Cerebellar cortex (tissue), 1 donor: ENCODE measurements around the gene KRT1.

Experiments
- DNase-seq: peaks from one replicate; pipeline ENCODE4 v3.0.0-alpha.2; 2015; ENCODE audit warnings: low spot score

KRT1 gene

DNA sequence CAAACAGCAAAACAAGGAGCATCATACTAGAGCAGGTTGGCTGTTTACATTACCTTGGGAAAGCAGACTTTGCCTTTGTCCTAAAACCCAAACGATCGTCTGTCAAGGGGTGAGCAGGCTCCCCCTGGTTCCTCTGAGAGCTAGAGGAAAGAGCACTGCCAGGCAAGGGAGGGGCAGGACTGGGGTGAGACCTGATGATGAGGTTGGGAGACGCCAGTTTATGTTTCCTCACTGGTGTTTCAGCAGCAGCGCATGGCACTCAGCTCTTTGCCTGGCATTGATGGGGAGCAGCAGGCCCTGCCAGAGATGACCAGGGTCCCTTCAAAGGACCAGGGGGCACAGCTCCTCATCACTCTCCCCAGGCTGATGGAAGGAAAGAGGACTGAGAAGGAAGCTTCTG is 20.3 kb downstream of the KRT1 start:
- DNase-seq = no peak

GRCh38 chr12:52659395-52659794 is 20.8 kb downstream of the KRT1 start:
- no peak for DNase-seq

DNA sequence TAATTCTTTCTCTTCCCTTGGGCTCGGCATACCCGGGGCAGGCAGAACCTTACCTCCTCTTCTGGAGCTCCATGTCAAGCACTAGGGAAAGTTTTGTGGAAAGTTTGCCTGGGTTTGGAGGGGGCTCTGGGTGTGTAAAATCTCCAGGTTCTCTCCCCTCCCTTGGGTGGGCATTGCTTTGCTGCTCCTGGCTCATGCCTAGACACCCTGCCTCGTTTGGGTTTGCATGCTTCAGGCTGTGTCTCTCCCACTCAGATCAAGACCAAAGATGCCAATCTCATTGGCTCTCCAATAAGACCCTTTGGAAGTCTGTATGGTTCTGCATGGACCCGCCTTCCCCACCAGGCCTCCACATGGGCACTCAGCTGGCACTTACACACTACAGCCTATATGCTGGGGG is 22.0 kb downstream of the KRT1 start:
- no peak for DNase-seq

- DNase-seq = no peak
Observed at GRCh38 chr12:52657250-52657902, 22.8 kb downstream of the KRT1 start.

DNA sequence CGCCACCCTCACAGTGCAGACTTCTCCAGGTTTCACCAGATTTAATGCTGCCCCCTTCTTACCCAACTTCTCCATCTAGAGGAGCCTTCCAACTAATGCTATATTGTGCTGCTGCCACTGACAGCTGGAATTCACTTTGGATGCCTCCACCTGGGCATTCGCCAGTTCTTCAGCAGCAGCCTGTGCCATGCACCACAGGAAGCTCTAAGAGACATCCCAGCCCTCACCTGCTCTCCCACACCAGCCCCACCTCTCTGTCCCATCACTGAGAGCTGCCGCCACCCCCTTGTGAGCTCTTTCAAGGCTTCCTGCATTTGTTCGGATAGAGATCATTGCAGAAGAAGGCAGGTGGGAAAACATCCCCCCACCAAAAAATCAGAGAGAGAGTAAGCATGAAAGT is 23.6 kb downstream of the KRT1 start:
- no peak for DNase-seq

- DNase-seq = no peak
Observed at GRCh38 chr12:52655720-52656124, 24.5 kb downstream of the KRT1 start.

DNA sequence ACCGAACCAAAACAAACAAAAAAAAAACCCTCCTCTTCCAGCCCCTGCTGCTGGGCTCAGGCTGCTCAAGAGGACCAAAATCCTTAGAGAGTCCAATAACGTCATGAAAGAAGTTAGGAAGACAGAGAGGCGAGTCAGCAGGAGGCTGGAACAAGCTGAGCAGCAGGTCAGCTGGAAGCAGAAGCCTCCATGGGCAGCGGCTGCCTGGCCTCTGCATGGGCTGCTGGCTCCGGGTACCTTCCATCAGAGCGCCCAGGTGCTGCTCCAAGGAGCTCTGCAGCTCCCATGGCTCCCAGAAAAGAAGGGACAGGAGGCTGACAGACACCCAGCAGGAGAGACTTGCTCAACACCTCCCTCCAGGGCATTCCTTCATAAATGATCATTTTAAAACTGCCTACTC is 25.0 kb downstream of the KRT1 start:
- no peak for DNase-seq

DNA sequence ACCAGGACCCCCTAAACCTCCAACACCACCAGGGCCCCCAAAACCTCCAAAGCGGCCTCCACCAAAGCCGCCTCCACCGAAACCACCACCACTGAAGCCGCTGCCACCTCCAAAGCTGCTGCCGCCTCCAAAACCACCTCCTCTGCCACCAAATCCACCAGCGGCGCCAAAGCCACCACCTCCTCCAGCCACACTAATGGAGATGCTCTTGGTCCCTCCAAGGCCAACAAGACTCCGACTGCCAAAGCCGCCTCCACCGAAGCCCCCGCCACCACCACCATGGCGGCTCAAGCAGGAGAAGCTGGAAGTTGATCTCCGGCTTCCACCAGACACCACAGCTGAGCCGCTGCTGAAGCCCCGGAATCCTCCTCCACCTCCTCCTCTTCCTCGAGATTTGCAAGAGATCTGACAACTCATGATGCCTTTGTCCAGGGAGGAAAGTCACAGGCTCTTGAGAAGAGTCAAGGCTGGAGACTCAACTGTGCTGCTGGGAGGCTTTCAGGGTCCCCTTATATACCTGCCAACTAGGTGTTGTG is 28.4 kb downstream of the KRT1 start, which contains the start of gene KRT2:
KRT2 (minus strand) TSS at position 486 of the 536 bp plus-strand sequence; CDS start at position 417, 69 bp downstream.
- DNase-seq = no peak

DNA sequence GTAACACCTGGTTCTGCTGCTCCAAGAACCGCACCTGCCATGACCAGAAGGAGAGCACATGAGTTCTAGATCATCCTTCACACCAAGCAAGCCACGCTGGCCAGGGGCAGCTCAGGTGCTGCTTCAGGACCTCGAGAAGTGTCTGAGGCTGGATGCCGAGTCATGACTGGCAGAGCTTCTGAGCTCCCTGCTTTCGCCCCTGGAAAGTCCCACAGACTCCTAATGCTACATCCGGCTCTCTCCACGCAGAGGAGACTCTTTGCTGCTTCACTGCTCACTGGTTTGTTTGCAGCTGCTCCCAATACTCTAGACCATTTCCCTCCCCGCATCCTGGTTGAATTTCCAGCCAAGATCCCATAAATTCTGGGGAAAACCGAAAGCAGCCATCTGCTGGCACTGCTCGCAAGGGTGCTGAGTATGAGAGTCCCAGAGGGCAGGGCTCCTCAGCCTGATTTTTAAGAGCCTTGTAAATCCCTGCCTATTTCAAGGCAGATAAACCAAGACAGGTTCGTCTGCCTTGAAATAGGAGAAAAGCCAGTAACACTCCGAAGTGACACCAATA is 29.6 kb downstream of the KRT1 start:
- DNase-seq = no peak

GRCh38 chr12:52649066-52649465 is 31.1 kb downstream of the KRT1 start:
- no peak for DNase-seq

DNA sequence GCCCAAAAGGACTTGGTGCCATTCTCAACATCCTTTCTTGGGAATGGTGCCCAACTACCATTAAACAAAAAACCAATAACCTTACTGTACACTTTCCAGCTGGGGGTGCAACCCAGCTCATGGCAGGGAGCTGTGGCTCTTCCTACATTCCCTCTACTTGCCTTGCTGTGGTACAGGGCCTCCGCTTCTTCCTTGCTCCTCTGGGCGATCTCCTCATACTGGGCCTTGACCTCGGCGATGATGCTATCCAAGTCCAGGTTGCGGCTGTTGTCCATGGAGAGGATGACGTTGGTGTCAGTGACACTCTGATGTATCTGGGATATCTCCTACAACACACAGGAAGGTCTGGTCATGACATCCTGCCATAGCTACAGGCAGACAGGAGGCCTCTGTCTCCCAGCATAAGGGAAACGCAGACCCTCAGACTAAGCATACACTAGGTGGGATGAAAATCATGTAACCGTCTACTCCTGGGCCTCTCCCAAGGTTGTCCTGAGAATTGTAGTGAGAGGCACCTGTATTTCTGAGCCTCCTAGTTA is 32.1 kb downstream of the KRT1 start:
- no peak for DNase-seq

GRCh38 chr12:52647601-52648000 is 32.6 kb downstream of the KRT1 start:
- DNase-seq = no peak

DNA sequence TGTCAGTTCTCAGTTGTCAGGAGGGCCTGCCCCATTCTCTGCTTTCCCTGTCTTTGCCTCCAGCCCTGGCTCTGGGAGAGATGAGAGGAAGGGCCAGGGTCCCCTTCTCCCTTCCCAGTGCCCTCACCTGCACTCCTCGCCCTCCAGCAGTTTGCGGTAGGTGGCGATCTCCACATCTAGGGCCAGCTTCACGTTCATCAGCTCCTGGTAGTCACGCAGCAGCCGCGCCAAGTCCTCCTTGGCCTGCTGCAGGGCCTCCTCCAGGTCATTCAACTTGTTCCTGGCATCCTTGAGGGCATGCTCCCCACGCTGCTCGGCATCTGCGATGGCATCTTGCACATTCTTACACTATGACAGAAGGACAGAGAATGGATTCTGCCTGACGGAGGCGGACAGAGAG is 33.6 kb downstream of the KRT1 start:
- no peak for DNase-seq

DNA sequence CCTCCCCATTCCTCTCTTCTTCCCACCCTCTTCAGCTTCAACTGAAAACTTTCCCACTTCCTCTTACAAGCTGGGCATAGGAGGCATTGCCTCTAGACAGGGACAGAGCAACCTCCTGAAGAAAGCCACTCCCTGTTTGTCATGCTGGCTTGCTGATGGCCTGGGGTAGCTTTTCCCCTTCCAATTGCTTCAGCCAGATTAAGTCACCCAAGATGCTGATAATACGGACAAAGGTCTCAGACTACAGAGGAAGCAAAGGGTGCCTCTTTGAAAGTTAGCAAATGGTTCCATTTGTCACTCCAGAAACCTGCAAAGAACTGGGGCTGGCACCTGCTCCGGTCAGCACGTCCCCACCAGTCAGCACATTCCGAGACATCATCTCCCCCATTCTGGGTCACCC is 34.2 kb downstream of the KRT1 start:
- DNase-seq = no peak

DNA sequence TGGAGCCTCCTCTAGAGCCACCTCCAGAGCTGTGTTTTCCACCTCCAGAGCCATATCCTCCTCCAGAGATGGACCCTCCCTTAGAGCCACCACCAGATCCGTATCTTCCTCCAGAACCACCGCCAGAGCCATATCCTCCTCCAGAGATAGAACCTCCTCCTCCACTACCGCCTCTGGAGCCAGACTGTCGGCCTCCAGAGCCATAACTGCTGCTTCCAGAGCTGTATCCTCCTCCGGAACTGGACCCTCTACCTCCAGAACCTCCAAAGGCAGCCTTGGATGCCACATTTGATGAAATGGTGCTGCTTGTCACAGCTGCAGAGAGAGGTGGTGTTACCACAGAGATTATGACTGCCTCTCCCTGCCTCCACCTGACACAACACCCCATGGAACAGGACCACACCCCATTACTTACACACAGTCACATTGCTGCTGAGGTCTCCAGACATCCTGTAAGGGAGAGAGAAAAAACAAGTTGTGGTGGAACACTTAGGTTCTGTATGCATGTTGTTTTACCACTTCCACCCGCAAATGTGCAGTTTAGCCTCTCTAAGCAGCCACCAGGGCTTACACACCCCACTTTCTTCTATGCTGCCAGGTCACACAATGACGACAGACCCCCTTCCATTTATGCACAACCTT is 35.0 kb downstream of the KRT1 start:
- no peak for DNase-seq

DNA sequence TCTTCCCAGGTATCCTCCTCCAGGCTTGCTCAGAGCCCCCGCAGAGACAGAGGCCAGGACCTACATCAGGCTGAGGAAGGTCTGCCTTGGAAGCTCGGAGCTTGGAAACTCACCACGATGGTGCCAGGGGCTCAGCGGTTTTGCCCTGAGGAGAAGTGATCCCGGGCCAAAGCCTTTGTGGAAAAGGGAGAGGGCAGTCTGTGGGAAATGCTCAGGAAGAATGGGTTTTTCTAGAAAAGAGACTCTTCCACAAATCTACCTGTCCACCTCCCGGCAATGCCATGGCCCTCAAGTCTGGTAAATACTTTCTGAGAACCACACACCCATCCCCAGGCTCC is 36.2 kb downstream of the KRT1 start:
- DNase-seq = no peak

DNA sequence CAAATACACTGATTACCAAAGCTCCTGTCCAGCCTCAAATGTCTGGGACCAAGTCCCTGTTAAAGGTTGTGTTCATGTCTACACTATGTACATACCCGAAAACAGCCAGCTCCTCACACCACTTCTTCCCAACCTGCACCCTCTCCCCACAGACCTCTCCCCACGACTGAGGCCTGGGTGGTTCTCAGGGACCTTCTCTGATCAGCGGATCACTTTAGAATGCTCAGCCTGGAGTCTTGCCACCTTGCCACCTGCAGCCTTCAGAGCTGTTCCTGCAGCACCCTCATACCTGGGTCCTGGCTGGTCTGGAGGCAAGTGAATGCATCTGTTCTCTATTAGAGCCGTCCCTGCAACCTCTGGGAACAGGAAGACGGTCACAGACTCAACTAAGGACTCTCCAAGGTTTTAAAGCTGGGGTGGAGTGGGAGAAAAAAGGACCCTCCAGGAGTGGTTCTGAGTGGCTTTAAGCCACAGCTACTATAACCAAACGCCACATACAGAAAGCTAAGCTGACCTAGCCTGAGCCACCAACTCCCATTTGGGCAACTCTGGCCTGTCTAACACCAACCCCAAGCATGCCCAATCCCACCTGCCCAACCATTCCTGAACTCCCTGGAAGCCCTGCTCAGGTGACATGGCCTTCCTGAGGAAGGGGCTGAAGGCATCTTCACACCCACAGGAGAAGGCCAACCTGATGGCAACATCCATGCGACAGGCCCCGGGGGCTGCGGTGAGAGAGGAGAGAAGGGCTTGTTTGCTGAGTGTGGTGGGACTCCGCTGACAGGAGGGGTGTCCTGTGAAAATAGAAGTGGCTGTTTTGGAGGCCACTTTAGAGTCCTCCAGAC is 36.8 kb downstream of the KRT1 start:
- no peak for DNase-seq

GRCh38 chr12:52641468-52641867 is 38.7 kb downstream of the KRT1 start:
- no peak for DNase-seq

DNA sequence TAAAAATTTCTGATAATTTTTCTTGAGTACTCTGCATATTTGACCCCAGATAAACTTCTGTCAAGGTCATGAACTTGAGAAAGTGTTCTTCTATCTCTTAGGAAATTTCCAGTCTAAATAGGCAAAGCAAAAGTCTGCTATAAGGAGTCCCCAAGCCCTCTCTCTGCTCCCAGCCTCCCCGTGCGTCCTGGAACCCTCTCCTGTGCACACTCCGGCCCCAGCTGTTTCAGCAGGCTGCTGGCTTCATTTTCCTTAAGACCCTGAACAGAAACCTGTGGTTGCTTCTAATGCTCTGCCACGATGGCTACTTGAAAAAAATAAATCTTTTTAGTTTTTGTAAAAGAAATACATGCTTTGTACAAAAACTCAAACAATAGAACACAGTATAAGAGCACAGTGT is 42.9 kb downstream of the KRT1 start:
- no peak for DNase-seq

DNA sequence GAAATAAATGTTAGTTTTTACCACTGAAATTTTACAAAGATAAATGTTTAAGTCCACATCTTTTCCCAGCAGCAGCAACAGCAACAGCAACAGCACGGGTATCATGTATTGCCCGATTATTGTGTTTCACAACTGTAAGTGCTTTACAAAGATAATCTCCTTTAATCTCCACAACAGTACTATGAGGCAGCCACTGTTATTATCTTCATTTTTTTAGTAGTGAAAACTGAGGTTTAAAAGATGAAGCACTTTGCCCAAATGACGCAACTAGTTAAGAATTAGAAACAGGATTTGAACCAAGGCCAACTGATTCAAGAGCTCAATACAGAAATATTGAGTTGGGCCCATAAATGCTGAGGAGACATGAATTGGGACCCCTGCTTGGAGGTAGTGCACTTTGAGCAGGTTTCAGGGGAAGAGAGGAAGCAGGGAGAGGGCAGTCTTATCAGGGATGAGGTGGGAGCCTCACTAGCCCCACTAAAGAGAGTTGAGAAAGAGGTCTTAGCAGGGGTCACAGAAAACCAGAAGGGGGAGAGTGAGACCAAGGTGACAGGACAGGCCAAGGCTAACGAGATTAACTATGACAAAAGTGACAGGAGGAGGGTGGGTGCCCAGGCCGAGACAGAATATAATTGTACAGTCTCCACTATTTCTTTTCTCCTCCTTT is 43.5 kb downstream of the KRT1 start:
- DNase-seq = no peak

GRCh38 chr12:52636189-52636588 is 44.0 kb downstream of the KRT1 start:
- no peak for DNase-seq
